ENCODE measurements around the gene UQCRHL. TPM values are rescaled to one million over a fixed set of nuclear protein-coding genes. Genes with fewer than 3 reads are reported as not detected.

The UQCRHL gene
- total RNA-seq, 1 experiment from 2014 or later: 11.2 TPM

- no TSS peak for BruUV-seq (replicated peaks)
- TF ChIP-seq EZH2 (IDR thresholded peaks at IDR 0.05; ENCODE audit: low read length, unreplicated experiment) (no peak), CTCF (conservative IDR thresholded peaks at IDR 0.05; ENCODE audit: low read depth, low read length) (no peak), EZH2phosphoT487 (IDR thresholded peaks at IDR 0.05; ENCODE audit: borderline replicate concordance, low read length) (no peak)
- ATAC-seq: no peak
Observed at GRCh38 chr1:15852036-15852827, 44.8 kb upstream of the UQCRHL start.

GRCh38 chr1:15851210-15852035, 44.0 kb upstream of the UQCRHL start:
- Histone ChIP-seq H3K79me2 (ENCODE audit: low read length) (peaks cover 97% of the 10 kb centered on the region), H3K9me3 (ENCODE audit: low read length) (no peaks in the 10 kb centered on the region), H3K27me3 (ENCODE audit: low read length) (no peaks in the 10 kb centered on the region), H3K9me2 (replicated peaks; ENCODE audit: low read length) (no peaks in the 10 kb centered on the region), H3K4me1 (ENCODE audit: insufficient read depth, low read length) (peaks cover 29% of the 10 kb centered on the region), H2AFZ (ENCODE audit: low read length) (no peak overlapping the region), H4K20me1 (ENCODE audit: low read length) (peaks cover 8% of the 10 kb centered on the region; the same call in 1 of the 2 replicates), H3F3A (ENCODE audit: low read length, unreplicated experiment) (peaks cover 7% of the 10 kb centered on the region), H3K36me3 (ENCODE audit: low read depth, low read length) (no peaks in the 10 kb centered on the region), H3K4me2 (ENCODE audit: low read length) (peak overlapping the region; percentile 100), H3K4me3 (ENCODE audit: low read length) (peak overlapping the region; percentile 22; the same call in 1 of the 2 replicates), H3K27ac (ENCODE audit: low read length) (no peak overlapping the region), H3K9ac (ENCODE audit: low read length) (peak overlapping the region; percentile 89; the same call in 1 of the 2 replicates)
- ATAC-seq (no peak), DNase-seq (no peak)
- CTCF ChIA-PET: interaction anchor here (0.6 to 0.7 kb wide), 2 partner anchors 26 to 35 kb away, joined by 3 to 4 read pairs; no protein-coding TSS in a partner anchor
- no TSS peak for BruUV-seq (replicated peaks)
- no peak for TF ChIP-seq EZH2 (IDR thresholded peaks at IDR 0.05; ENCODE audit: low read length, unreplicated experiment)
- TF ChIP-seq CTCF (conservative IDR thresholded peaks at IDR 0.05; ENCODE audit: low read depth, low read length): no peak
- TF ChIP-seq EZH2phosphoT487 (IDR thresholded peaks at IDR 0.05; ENCODE audit: borderline replicate concordance, low read length): no peak
- POLR2A ChIA-PET (ENCODE audit: unreplicated experiment): no interaction called here
- intact Hi-C loops (cut with micrococcal nuclease): loop anchor here (5.0 kb wide), 1 partner anchor 36 kb away; no protein-coding TSS in a partner anchor

More at GRCh38 chr1:15852036-15852827, 44.8 kb upstream of the UQCRHL start:
- peaks cover 7% of the 10 kb centered on the region for H3F3A ChIP-seq (ENCODE audit: low read length, unreplicated experiment)
- no peak overlapping the region for H3K27ac ChIP-seq (ENCODE audit: low read length)
- H3K4me3 ChIP-seq (ENCODE audit: low read length): no peak overlapping the region
- H3K9me3 ChIP-seq (ENCODE audit: low read length): no peaks in the 10 kb centered on the region
- no peaks in the 10 kb centered on the region for H3K9me2 ChIP-seq (replicated peaks; ENCODE audit: low read length)
- ChIA-PET POLR2A (ENCODE audit: unreplicated experiment) (no interaction called here), CTCF (interaction anchor here (0.7 kb wide), 1 partner anchor 25 kb away, joined by 4 read pairs; no protein-coding TSS in a partner anchor)
- DNase-seq: no peak
- peaks cover 8% of the 10 kb centered on the region; the same call in 1 of the 2 replicates for H4K20me1 ChIP-seq (ENCODE audit: low read length)
- no peak overlapping the region for H2AFZ ChIP-seq (ENCODE audit: low read length)
- intact Hi-C loops (cut with micrococcal nuclease): loop anchor here (5.0 kb wide), 1 partner anchor 35 kb away; no protein-coding TSS in a partner anchor
- no peaks in the 10 kb centered on the region for H3K27me3 ChIP-seq (ENCODE audit: low read length)
- H3K36me3 ChIP-seq (ENCODE audit: low read depth, low read length): no peaks in the 10 kb centered on the region
- H3K79me2 ChIP-seq (ENCODE audit: low read length): peaks cover 97% of the 10 kb centered on the region
- peaks cover 23% of the 10 kb centered on the region for H3K4me1 ChIP-seq (ENCODE audit: insufficient read depth, low read length)
- H3K9ac ChIP-seq (ENCODE audit: low read length): no peak overlapping the region
- H3K4me2 ChIP-seq (ENCODE audit: low read length): peak overlapping the region; percentile 100

All from PC-3 (cell line).